ENCODE results near the gene ZNF407.
A peak's percentile ranks its signal among the peaks of the same experiment; 100 is the strongest.

ZNF407 gene

GRCh38 chr18:74728586-74728985 lies 130.9 kb downstream of the ZNF407 start:
- Histone ChIP-seq H3K27me3 (replicated peaks; ENCODE audit: control insufficient read depth, insufficient read depth, low read length) (no peaks in the 10 kb centered on the region), H3K36me3 (ENCODE audit: control insufficient read depth, insufficient read depth, low read length, severe bottlenecking) (no peaks in the 10 kb centered on the region), H3K9ac (ENCODE audit: low read length) (no peak overlapping the region), H3K9me3 (ENCODE audit: control insufficient read depth, low read length) (no peaks in the 10 kb centered on the region), H3K4me1 (ENCODE audit: control insufficient read depth, insufficient read depth, low read length) (no peaks in the 10 kb centered on the region), H3K4me3 (ENCODE audit: low read length) (no peak overlapping the region)
- no peak for DNase-seq (ENCODE audit: low read depth)

GRCh38 chr18:74731097-74731496 lies 133.4 kb downstream of the ZNF407 start:
- Histone ChIP-seq H3K9ac (ENCODE audit: low read length) (no peak overlapping the region), H3K36me3 (ENCODE audit: control insufficient read depth, insufficient read depth, low read length, severe bottlenecking) (no peaks in the 10 kb centered on the region), H3K4me1 (ENCODE audit: control insufficient read depth, insufficient read depth, low read length) (no peaks in the 10 kb centered on the region), H3K27me3 (replicated peaks; ENCODE audit: control insufficient read depth, insufficient read depth, low read length) (no peaks in the 10 kb centered on the region), H3K9me3 (ENCODE audit: control insufficient read depth, low read length) (no peaks in the 10 kb centered on the region), H3K4me3 (ENCODE audit: low read length) (no peak overlapping the region)
- peak; percentile 61 for DNase-seq (ENCODE audit: low read depth)

GRCh38 chr18:74732380-74732779 lies 134.7 kb downstream of the ZNF407 start:
- Histone ChIP-seq H3K36me3 (ENCODE audit: control insufficient read depth, insufficient read depth, low read length, severe bottlenecking) (no peaks in the 10 kb centered on the region), H3K9ac (ENCODE audit: low read length) (no peak overlapping the region), H3K4me3 (ENCODE audit: low read length) (no peak overlapping the region), H3K9me3 (ENCODE audit: control insufficient read depth, low read length) (no peaks in the 10 kb centered on the region), H3K4me1 (ENCODE audit: control insufficient read depth, insufficient read depth, low read length) (no peaks in the 10 kb centered on the region), H3K27me3 (replicated peaks; ENCODE audit: control insufficient read depth, insufficient read depth, low read length) (no peaks in the 10 kb centered on the region)
- DNase-seq (ENCODE audit: low read depth), result no peak

- H3K36me3 ChIP-seq (ENCODE audit: control insufficient read depth, insufficient read depth, low read length, severe bottlenecking), result no peaks in the 10 kb centered on the region
- no peaks in the 10 kb centered on the region for H3K27me3 ChIP-seq (replicated peaks; ENCODE audit: control insufficient read depth, insufficient read depth, low read length)
- DNase-seq (ENCODE audit: low read depth), result no peak
- no peaks in the 10 kb centered on the region for H3K9me3 ChIP-seq (ENCODE audit: control insufficient read depth, low read length)
- H3K4me1 ChIP-seq (ENCODE audit: control insufficient read depth, insufficient read depth, low read length), result no peaks in the 10 kb centered on the region
- H3K4me3 ChIP-seq (ENCODE audit: low read length), result no peak overlapping the region
- no peak overlapping the region for H3K9ac ChIP-seq (ENCODE audit: low read length)
These were observed 135.9 kb downstream of the ZNF407 start for GRCh38 chr18:74733598-74733997.

GRCh38 chr18:74734013-74734444 lies 136.4 kb downstream of the ZNF407 start:
- no peak for DNase-seq (ENCODE audit: low read depth)
- Histone ChIP-seq H3K27me3 (replicated peaks; ENCODE audit: control insufficient read depth, insufficient read depth, low read length) (no peaks in the 10 kb centered on the region), H3K9ac (ENCODE audit: low read length) (no peak overlapping the region)

GRCh38 chr18:74739926-74740325 lies 142.3 kb downstream of the ZNF407 start:
- Histone ChIP-seq H3K4me3 (ENCODE audit: low read length) (no peak overlapping the region), H3K9me3 (ENCODE audit: control insufficient read depth, low read length) (no peaks in the 10 kb centered on the region), H3K4me1 (ENCODE audit: control insufficient read depth, insufficient read depth, low read length) (no peaks in the 10 kb centered on the region), H3K9ac (ENCODE audit: low read length) (no peak overlapping the region), H3K27me3 (replicated peaks; ENCODE audit: control insufficient read depth, insufficient read depth, low read length) (no peaks in the 10 kb centered on the region), H3K36me3 (ENCODE audit: control insufficient read depth, insufficient read depth, low read length, severe bottlenecking) (no peaks in the 10 kb centered on the region)
- DNase-seq (ENCODE audit: low read depth), result no peak

More at GRCh38 chr18:74734013-74734444, 136.4 kb downstream of the ZNF407 start:
- Histone ChIP-seq H3K9me3 (ENCODE audit: control insufficient read depth, low read length) (no peaks in the 10 kb centered on the region), H3K4me1 (ENCODE audit: control insufficient read depth, insufficient read depth, low read length) (no peaks in the 10 kb centered on the region), H3K4me3 (ENCODE audit: low read length) (no peak overlapping the region), H3K36me3 (ENCODE audit: control insufficient read depth, insufficient read depth, low read length, severe bottlenecking) (no peaks in the 10 kb centered on the region)

GRCh38 chr18:74742573-74743243 lies 145.0 kb downstream of the ZNF407 start:
- H3K4me1 ChIP-seq (ENCODE audit: control insufficient read depth, insufficient read depth, low read length), result no peaks in the 10 kb centered on the region
- DNase-seq (ENCODE audit: low read depth), result no peak
- H3K36me3 ChIP-seq (ENCODE audit: control insufficient read depth, insufficient read depth, low read length, severe bottlenecking), result no peaks in the 10 kb centered on the region

GRCh38 chr18:74745633-74746403 lies 148.1 kb downstream of the ZNF407 start:
- Histone ChIP-seq H3K27me3 (replicated peaks; ENCODE audit: control insufficient read depth, insufficient read depth, low read length) (no peaks in the 10 kb centered on the region), H3K4me1 (ENCODE audit: control insufficient read depth, insufficient read depth, low read length) (no peaks in the 10 kb centered on the region), H3K4me3 (ENCODE audit: low read length) (no peak overlapping the region), H3K36me3 (ENCODE audit: control insufficient read depth, insufficient read depth, low read length, severe bottlenecking) (no peaks in the 10 kb centered on the region), H3K9me3 (ENCODE audit: control insufficient read depth, low read length) (no peaks in the 10 kb centered on the region), H3K9ac (ENCODE audit: low read length) (no peak overlapping the region)
- DNase-seq (ENCODE audit: low read depth), result peak; percentile 70

More at GRCh38 chr18:74742573-74743243, 145.0 kb downstream of the ZNF407 start:
- no peaks in the 10 kb centered on the region for H3K9me3 ChIP-seq (ENCODE audit: control insufficient read depth, low read length)
- H3K27me3 ChIP-seq (replicated peaks; ENCODE audit: control insufficient read depth, insufficient read depth, low read length), result no peaks in the 10 kb centered on the region
- no peak overlapping the region for H3K4me3 ChIP-seq (ENCODE audit: low read length)
- no peak overlapping the region for H3K9ac ChIP-seq (ENCODE audit: low read length)

GRCh38 chr18:74748809-74749208 lies 151.1 kb downstream of the ZNF407 start:
- no peak overlapping the region for H3K4me3 ChIP-seq (ENCODE audit: low read length)
- H3K36me3 ChIP-seq (ENCODE audit: control insufficient read depth, insufficient read depth, low read length, severe bottlenecking), result no peaks in the 10 kb centered on the region
- H3K27me3 ChIP-seq (replicated peaks; ENCODE audit: control insufficient read depth, insufficient read depth, low read length), result no peaks in the 10 kb centered on the region
- no peak for DNase-seq (ENCODE audit: low read depth)
- H3K4me1 ChIP-seq (ENCODE audit: control insufficient read depth, insufficient read depth, low read length), result no peaks in the 10 kb centered on the region
- H3K9me3 ChIP-seq (ENCODE audit: control insufficient read depth, low read length), result no peaks in the 10 kb centered on the region
- no peak overlapping the region for H3K9ac ChIP-seq (ENCODE audit: low read length)

GRCh38 chr18:74758995-74759394 lies 161.3 kb downstream of the ZNF407 start:
- H3K4me1 ChIP-seq (ENCODE audit: control insufficient read depth, insufficient read depth, low read length), result no peaks in the 10 kb centered on the region
- no peaks in the 10 kb centered on the region for H3K36me3 ChIP-seq (ENCODE audit: control insufficient read depth, insufficient read depth, low read length, severe bottlenecking)
- H3K9me3 ChIP-seq (ENCODE audit: control insufficient read depth, low read length), result peaks cover 6% of the 10 kb centered on the region
- no peaks in the 10 kb centered on the region for H3K27me3 ChIP-seq (replicated peaks; ENCODE audit: control insufficient read depth, insufficient read depth, low read length)
- no peak overlapping the region for H3K9ac ChIP-seq (ENCODE audit: low read length)
- no peak for DNase-seq (ENCODE audit: low read depth)
- no peak overlapping the region for H3K4me3 ChIP-seq (ENCODE audit: low read length)

- Histone ChIP-seq H3K9me3 (ENCODE audit: control insufficient read depth, low read length) (peaks cover 6% of the 10 kb centered on the region), H3K9ac (ENCODE audit: low read length) (no peak overlapping the region), H3K36me3 (ENCODE audit: control insufficient read depth, insufficient read depth, low read length, severe bottlenecking) (no peaks in the 10 kb centered on the region), H3K4me3 (ENCODE audit: low read length) (no peak overlapping the region), H3K27me3 (replicated peaks; ENCODE audit: control insufficient read depth, insufficient read depth, low read length) (no peaks in the 10 kb centered on the region), H3K4me1 (ENCODE audit: control insufficient read depth, insufficient read depth, low read length) (no peaks in the 10 kb centered on the region)
- no peak for DNase-seq (ENCODE audit: low read depth)
These were observed 162.4 kb downstream of the ZNF407 start for GRCh38 chr18:74760026-74760425.
